GM18867 (cell line): ENCODE results near the gene BTBD2.
"Not testable (repeated sequence)": the region's sequence is repeated elsewhere in the genome, so short reads cannot be mapped to it uniquely, and the experiment has no call there.

Source experiments
- ATAC-seq: cut with Tn5 transposase; IDR thresholded peaks from one replicate; pipeline ENCODE4 v1.9.1; 2021; ENCODE audit warnings: mild to moderate bottlenecking, moderate library complexity; ENCODE audit not compliant: unreplicated experiment

Gene BTBD2

DNA sequence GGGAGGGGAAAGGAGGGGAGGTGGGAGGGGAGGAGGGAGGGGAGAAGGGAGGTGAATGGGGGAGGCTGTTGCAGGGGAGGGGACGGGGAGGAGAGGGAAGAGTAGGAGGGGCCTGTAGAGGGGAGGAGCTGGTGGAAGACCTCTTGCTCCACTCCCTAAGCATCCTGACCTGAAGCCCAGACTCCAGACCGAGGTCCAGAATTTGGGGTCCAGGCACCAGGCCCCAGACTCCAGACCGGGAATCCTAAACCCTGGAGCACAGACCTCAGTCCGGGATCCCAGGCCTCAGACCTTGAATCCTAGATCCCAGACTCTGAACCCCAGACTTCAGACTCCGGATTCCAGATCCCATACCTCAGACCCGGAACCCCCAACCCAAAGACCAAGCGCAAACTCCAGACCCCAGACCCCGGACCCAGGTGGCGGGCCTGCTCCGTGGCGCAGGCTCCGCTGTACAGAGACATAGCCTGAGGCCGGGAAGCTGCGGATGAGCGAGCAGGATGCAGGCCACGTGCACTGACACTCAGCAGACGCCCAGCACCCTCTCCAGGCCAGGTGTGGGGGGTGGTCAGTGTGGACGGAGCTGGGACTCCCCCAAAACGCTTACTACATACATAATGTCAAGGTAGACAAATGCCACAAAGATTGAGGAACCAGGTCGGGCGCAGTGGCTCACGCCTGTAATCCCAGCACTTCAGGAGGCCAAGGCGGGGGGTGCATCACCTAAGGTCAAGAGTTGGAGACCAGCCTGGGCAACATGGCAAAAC, 710 bp upstream of the BTBD2 start:
- no peak for ATAC-seq

- ATAC-seq, result no peak
Measured at GRCh38 chr19:2014731-2015607, 545 bp downstream of the BTBD2 start.

DNA sequence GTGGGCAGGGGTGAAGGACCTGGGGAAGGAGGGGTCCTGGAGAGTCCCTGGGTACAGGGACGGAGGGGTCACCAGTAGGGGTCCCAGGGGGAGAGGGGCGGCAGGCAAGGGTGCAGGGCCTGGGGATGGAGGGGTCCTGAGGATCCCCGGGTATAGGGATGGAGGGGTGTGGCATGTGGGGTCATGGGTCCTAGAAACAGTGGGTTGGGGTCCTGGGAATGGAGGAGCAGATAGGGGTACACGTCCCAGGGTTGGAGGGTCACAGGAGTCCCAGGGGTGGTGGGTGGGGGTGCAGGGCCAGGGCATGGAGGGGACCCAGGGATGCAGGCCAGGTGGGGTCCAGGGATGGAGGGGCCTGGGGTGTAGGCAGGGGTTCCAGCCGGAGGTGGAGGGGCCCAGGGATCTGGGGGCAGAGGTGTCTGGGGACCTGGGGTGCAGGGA, 1.4 kb downstream of the BTBD2 start:
- no peak for ATAC-seq

DNA sequence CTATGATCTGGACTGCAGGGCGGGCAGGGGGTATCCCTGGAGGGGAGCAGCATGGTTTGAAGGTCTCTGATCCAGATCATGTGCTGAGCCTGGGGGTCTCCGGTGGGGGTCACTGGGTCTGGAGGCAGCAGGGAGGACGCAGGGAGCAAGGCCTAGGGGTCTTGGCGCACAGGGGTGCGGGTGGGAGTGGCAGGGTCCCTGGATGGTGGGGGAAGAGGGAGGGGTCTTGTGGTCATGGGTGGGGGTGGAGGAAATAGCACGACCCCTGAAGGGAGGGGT, 1.9 kb downstream of the BTBD2 start:
- no peak for ATAC-seq

DNA sequence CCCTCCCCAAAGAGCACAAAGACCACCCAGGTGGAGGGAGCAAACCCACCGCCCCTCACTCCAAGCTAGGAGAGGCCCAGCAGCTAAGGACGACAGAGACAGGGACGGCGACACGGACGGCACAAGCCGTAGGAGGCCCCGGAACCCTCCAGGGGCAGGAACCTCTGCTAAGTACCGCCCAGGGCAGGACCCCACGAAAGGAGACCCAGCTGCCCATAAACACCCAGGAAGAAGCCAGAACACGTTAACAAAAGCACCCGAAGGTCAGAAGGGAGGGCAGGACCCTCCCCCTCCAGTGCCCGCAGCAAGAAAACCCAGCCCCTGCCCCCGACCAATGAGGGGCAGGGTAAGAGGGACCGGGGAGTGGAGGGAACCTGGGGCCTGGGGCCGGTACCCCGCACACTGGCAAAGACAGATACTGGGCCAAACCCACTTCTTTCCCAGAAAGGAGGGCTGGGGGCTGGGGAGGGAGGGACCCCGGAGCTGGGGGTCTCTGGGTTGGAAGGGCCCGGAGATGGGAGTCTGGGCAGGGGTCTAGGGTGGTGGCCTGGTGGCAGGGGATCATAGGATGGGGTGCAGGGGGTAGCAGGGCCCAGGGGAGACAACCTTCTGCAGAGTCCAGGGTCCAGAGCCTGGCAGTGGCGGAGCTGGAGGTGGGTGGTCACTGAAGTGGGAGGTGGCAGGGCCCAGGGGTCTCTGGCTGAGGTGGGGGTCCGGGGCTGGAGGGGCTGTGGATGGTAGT, 2.4 kb downstream of the BTBD2 start:
- no peak for ATAC-seq

- ATAC-seq, result no peak
Measured at GRCh38 chr19:2011169-2011568, 4.3 kb downstream of the BTBD2 start.

DNA sequence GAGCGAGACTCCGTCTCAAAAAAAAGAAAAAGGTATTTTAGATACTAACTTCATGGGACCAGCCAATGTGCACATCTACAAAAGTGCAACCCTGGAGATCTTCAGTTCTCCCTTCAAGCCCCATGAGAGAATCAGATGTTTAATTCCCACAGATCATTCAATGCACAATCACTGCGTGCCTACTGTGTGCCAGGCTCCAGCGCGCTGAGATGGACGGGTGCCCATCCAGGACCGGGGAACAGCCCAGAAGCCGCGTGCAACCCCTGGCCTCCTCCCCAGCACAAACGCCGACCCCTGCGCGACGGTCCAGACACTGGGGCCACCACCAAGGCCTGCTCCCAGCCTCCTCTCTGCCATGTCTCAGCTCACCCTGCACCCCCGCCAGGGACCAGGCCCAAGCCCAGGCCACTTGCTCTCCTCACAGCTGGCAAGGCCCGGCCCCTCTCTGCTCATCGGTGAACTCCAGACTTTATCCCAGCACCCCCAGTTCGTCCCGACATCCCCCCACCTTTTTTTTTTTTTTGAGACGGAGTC, 5.3 kb downstream of the BTBD2 start:
- ATAC-seq, result no peak

GRCh38 chr19:2003874-2004273, 11.6 kb downstream of the BTBD2 start:
- no peak for ATAC-seq

DNA sequence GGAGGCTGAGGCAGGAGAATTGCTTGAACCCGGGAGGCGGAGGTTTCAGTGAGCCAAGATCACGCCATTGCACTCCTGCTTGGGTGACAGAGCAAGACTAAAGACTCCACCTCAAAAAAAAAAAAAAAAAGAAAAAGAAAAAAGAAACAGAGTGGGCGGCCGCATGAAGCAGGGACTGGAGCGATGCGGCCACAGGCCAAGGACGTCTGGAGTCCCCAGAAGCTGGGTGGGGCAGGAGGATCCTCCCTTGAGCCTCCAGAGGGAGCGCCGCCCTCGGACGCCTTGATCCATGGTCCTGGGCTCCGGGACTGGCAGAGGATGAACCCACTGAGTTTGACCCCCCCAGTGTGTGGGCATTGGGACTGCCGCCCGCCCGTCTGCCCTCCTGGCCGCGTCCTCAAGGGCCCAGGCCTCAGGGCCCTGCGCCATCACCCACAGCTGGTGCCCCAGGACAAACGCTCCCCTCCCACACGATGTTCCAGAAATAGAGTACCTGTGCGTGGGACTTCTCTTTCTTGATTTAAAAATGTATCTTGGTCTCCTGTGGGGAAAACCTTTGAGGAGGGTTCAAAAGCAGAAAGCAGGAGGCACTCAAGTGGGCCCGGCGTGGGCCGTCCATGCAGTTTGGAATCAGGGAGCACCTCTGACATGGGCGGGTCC, 15.5 kb downstream of the BTBD2 start:
- no peak for ATAC-seq

- no peak for ATAC-seq
Measured at GRCh38 chr19:1998712-1999708, 16.5 kb downstream of the BTBD2 start.

- ATAC-seq, result no peak
Measured at GRCh38 chr19:1997353-1998233, 17.9 kb downstream of the BTBD2 start.

DNA sequence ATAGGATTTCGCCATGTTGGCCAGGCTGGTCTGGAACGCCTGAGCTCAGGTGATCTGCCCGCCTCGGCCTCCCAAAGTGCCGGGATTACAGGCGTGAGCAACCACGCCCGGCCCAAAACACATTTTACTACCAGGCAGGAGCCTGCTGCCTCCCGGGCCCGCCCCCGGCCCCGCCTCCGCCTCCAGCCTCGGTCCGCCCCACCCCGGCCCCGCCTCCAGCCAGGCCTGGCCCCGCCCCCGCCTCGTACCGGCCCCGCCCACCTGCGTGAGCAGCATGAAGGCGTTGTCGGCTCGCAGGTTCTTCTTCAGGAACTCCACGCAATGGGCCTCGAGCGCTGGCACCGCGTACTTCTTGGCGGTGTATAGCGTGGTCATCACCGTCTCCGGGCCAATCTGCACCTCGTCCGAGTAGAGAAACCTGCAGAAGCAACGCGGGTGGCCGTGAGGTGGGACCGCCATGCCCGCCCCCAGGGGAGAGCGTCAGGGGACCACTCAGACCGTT, 22.7 kb downstream of the BTBD2 start:
- ATAC-seq, result no peak

- ATAC-seq, result no peak
Measured at GRCh38 chr19:1991018-1991913, 24.2 kb downstream of the BTBD2 start.

DNA sequence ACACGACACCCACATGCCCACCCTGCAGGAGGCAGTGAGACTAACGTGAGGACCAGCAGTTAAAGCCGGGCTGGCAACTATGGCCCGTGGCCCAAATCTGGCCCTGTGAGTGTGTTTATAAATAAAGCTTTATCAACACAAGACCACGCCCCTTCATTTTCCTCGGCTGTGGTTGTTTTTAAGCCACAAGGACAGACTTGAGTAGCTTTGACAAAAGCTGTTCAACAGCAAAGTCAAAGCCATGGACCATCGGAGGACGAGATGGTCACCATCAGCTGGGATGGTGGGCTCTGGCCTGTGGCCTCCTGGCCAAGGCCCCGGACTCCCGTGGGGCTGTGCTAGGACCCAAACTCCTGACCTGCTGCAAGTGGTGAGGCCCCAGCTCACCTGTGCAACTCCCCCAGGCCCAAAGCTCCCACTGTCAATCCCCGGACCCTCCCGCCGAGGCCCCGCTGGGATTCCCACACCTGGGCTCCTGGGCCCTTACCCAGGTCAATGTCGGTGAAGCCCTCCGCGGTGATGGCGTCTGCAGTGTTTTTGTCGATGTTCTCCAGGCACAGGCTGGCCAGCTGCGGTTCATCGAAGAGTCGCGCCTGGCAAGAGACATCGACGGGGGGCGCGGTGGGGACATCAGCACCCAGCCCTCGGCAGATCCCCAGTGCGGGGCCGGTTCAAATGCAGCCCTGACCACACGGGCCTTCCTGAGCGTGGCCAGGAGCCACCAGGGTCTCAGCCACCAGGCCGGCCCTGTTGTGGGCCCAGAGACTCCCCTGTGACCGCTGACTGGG, 25.1 kb downstream of the BTBD2 start:
- no peak for ATAC-seq

- ATAC-seq, result no peak
Measured at GRCh38 chr19:1989513-1990229, 25.8 kb downstream of the BTBD2 start.

- not testable (repeated sequence) for ATAC-seq
Measured at GRCh38 chr19:1988464-1988863, 27.1 kb downstream of the BTBD2 start.
